ENCODE data around the gene TBX6. TPM values are rescaled to one million over a fixed set of nuclear protein-coding genes. Genes with fewer than 3 reads are reported as not detected.
"Not testable (repeated sequence)": the region's sequence is repeated elsewhere in the genome, so short reads cannot be mapped to it uniquely, and the experiment has no call there.

Gene TBX6
- total RNA-seq, 1 experiment from 2014 or later: not detected

DNA sequence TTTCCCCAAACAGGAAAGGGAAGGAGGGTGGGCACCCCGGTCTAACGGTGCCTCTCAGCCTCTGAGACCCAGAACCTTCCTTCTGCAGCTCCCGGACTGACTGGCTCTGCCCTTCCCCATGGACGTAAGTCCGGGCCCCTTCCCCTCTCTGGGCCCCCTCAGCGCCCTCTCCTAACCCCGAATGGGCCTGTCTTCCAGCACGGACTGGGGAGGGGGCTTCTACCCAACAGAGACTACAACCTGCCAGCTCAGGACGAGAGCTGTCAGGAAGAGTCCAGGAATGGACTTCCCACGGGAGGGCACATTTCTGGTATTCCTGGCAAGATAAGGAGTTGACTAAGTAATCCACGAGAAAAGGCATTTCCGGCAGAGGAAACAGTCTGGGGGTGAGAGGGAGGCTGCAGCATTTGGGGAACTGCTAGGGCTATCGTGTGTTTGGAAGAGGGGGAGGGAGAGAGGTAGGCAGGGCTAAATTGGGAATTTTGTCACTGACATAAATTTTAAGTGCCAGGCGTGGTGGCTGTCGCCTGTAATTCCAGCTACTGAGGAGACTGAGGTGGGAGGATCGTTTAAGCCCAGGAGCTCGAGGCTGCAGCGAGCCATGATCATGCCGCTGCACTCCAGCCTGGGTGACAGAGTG lies 38.2 kb downstream of the TBX6 start:
- no peak for DNase-seq (ENCODE audit: low spot score)
- in situ Hi-C loops (cut with HindIII; ENCODE audit: low sequenced_read_pairs): no loop called here

DNA sequence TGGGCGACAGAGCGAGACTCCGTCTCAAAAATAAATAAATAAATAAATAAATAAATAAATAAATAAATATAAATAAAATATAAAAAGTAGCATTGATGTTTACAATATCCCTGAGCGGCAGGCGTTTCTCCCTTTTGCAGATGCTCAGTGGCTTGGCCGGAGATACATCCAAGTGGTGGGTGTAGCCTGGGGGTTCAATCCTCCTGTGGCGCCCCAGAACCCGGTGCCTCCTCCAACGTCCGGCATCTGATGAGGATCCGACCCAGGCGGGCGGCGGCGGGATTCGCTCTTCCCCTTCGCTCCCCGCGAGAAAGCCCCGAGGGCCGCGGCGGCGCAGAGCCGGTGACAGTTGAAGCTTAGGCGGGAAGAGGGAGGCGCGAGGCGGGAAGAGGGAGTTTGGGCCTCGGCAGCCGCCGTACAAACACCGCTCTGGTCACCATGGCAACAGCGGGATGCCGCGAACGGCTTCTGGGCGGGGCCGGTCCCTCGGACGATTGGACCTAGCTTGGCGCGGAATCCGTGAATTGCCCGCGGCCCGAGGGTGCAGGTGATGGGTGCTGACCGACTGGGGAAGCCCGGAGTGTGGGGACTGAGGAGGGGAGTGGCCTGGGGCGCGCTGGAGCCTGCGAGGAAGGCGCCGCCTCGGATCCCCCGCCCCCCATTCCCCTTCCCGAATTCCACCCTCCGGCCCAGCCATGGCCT lies 38.9 kb downstream of the TBX6 start:
- peak; percentile 82 for DNase-seq (ENCODE audit: low spot score)
- in situ Hi-C loops (cut with HindIII; ENCODE audit: low sequenced_read_pairs): no loop called here

DNA sequence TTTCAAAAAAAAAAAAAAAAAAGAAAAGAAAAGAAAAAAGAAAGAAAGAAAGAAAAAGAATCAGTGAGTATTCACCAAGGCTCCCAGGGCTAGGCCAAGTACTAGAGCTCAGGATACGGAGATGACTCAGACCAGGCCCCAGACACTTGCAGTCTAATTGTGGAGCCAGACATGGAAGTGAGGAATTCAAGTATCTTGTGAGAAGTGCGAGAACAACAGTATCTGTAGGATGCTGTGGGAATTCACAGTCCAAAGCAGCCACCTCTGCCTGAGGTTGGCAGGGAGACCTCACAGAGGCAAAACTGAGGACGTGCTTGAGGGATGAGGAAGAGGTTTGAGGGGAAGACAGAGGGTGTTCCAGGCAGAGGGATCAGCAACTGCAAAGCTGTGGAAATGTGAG lies 40.2 kb downstream of the TBX6 start:
- DNase-seq (ENCODE audit: low spot score): no peak
- in situ Hi-C loops (cut with HindIII; ENCODE audit: low sequenced_read_pairs): no loop called here

DNA sequence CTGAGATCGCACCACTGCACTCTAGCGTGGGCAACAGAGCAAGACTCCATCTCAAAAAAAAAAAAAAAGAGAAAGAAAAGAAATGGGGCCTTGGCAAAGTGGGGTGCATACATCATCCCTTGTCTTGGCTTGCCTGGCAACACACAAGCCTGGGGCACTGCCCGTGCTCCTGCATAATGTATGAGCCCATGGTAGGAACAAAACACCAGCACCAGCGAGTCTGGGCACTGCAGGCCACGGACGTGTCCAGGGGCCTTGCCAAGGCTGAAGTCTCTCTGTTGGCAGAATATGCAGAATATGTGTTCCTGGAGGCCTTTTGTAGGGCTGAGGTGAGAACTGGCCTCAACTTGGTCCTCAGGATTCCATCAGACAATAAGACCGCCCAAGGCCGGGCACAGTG lies 41.9 kb downstream of the TBX6 start:
- peak; percentile 40 for DNase-seq (ENCODE audit: low spot score)
- in situ Hi-C loops (cut with HindIII; ENCODE audit: low sequenced_read_pairs): no loop called here

DNA sequence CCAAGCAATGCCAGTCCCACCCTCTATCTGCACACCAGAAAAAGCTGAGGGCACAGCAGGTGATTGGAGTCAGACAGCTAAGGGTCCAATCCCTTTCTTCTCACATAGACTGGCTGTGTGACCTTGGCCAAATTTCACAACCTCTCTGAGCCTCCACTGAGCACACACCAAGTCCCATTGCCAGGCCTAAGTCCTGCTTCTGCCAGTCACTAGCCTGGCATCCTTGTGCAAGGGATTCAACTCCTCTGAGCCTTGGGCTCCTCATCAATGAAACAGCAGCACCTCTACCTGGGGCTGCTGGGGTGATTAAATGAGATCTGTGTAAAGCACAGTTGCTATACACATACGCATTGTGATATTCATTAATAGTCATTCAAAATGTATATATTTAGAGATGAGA lies 45.1 kb downstream of the TBX6 start:
- in situ Hi-C loops (cut with HindIII; ENCODE audit: low sequenced_read_pairs): no loop called here
- DNase-seq (ENCODE audit: low spot score): no peak

DNA sequence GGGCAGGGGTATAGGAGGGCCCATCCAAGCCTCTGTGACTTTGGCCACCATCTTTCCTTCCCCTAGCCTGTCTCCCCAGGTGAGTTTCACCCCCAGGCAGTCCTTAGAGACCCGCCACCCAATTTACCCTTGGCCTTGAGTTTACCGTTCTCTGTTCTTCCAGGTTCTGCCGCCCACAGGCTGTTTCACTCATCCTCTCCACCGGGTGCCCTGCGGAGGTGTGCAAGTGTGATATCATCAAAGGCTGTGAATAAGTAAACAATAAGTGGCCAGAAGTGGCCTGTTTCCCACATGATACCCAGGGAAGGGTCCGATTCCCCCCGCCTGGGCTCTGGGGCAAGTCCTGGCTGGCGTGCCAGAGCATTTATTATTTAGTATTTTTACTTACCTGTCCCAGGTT lies 45.5 kb downstream of the TBX6 start:
- in situ Hi-C loops (cut with HindIII; ENCODE audit: low sequenced_read_pairs): no loop called here
- DNase-seq (ENCODE audit: low spot score): no peak

DNA sequence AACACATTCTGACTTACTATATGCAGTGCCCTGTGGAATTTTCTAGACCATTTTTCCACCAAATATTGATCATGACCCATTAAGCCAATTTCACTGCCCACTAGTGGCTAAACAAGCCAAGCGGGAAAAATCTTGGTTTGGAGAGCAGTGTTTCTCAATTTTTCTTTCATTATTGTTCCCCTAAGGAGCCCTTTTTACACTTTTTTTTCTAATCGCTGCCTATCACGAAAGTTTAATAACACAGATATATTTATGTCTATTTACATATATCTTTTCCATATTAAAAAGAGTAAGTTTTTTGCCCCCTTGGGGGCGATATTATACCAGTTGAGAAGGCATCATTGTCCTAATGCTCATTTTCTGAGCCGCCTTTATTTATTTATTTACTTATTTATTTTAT lies 49.9 kb downstream of the TBX6 start:
- in situ Hi-C loops (cut with HindIII; ENCODE audit: low sequenced_read_pairs): no loop called here
- peak; percentile 30 for DNase-seq (ENCODE audit: low spot score)

DNA sequence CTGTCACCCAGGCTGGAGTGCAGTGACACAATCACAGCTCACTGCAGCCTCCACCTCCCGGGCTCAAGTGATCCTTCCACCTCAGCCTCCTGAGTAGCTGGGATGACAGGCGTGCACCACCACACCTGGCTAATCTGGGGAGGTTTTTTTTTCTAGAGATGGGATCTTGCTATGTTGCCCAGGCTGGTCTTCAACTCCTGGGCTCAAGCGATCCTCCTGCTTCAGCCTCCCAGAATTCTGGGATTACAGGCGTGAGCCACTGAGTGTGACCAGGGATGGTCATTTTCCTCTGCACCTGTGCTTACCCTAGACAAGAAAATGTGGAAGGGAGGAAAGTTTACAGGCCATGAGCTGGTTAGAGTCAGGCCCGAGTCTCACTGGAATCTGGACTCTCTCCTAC lies 51.0 kb downstream of the TBX6 start:
- DNase-seq (ENCODE audit: low spot score); in situ Hi-C loops (cut with HindIII; ENCODE audit: low sequenced_read_pairs): not testable (repeated sequence)

DNA sequence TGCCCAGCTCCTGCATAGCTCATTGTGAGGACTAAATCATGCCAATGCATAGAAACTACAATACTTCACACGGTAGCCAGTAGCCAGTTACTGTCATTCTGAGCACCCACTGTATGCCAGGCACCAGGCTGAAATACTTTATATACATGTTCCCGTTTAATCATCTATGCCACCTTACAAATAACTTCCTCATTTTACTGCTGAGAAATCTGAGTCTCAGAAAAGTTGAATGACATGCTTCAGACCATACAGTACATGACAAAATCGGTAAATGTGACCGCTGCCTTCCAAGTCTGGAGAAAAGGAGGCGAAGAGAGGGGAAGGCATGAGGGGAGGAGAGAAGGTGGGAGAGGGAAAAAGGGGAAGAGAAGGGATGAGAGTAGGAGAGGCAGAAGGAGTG lies 51.5 kb downstream of the TBX6 start:
- in situ Hi-C loops (cut with HindIII; ENCODE audit: low sequenced_read_pairs): no loop called here
- DNase-seq (ENCODE audit: low spot score): no peak

Other genes with a start within 250 kb of the TBX6 start
- 47.7 and 56.2 TPM in 2 replicates for gene CDIPT, start 228.7 kb downstream of the TBX6 start, total RNA-seq (2014; rRNA removed; shearing (Covaris generic))
- 43.5 and 50.4 TPM in 2 replicates for gene SEZ6L2, start 192.4 kb downstream of the TBX6 start, total RNA-seq (2014; rRNA removed; shearing (Covaris generic))
- gene ASPHD1, start 191.4 kb downstream of the TBX6 start, total RNA-seq (2014; rRNA removed; shearing (Covaris generic)): 25.5 and 28.5 TPM in 2 replicates
- 3.2 and 3.9 TPM in 2 replicates for gene KCTD13, start 165.7 kb downstream of the TBX6 start, total RNA-seq (2014; rRNA removed; shearing (Covaris generic))
- 78.5 and 123 TPM in 2 replicates for gene TMEM219, start 129.8 kb downstream of the TBX6 start, total RNA-seq (2014; rRNA removed; shearing (Covaris generic))
- 59.3 and 61.8 TPM in 2 replicates for gene TAOK2, start 118.1 kb downstream of the TBX6 start, total RNA-seq (2014; rRNA removed; shearing (Covaris generic))
- gene HIRIP3, start 96.3 kb downstream of the TBX6 start, total RNA-seq (2014; rRNA removed; shearing (Covaris generic)): 15.0 and 16.7 TPM in 2 replicates
- gene INO80E, start 95.7 kb downstream of the TBX6 start, total RNA-seq (2014; rRNA removed; shearing (Covaris generic)): 72.4 and 97.0 TPM in 2 replicates
- not detected in 2 replicates for gene DOC2A, start 80.9 kb downstream of the TBX6 start, total RNA-seq (2014; rRNA removed; shearing (Covaris generic))
- gene C16orf92, start 68.7 kb downstream of the TBX6 start, total RNA-seq (2014; rRNA removed; shearing (Covaris generic)): not detected in 2 replicates
- gene TLCD3B, start 60.7 kb downstream of the TBX6 start, total RNA-seq (2014; rRNA removed; shearing (Covaris generic)): 1.3 TPM in 1 of 2 replicates, not detected in the other
- gene ALDOA, start 26.2 kb downstream of the TBX6 start, total RNA-seq (2014; rRNA removed; shearing (Covaris generic)): 432 and 515 TPM in 2 replicates
- gene PPP4C, start 15.9 kb downstream of the TBX6 start, total RNA-seq (2014; rRNA removed; shearing (Covaris generic)): 225 and 232 TPM in 2 replicates
- gene YPEL3, start 4.3 kb upstream of the TBX6 start, total RNA-seq (2014; rRNA removed; shearing (Covaris generic)): not detected in 2 replicates
- gene GDPD3, start 21.6 kb upstream of the TBX6 start, total RNA-seq (2014; rRNA removed; shearing (Covaris generic)): 0.12 TPM in 1 of 2 replicates, not detected in the other
- 34.6 and 37.0 TPM in 2 replicates for gene MAPK3, start 31.3 kb upstream of the TBX6 start, total RNA-seq (2014; rRNA removed; shearing (Covaris generic))
- gene CORO1A, start 91.7 kb upstream of the TBX6 start, total RNA-seq (2014; rRNA removed; shearing (Covaris generic)): 35.9 and 41.8 TPM in 2 replicates
- gene BOLA2B, start 101.7 kb upstream of the TBX6 start, total RNA-seq (2014; rRNA removed; shearing (Covaris generic)): 39.0 and 103 TPM in 2 replicates
- gene SLX1A, start 102.0 kb upstream of the TBX6 start, total RNA-seq (2014; rRNA removed; shearing (Covaris generic)): 57.9 and 108 TPM in 2 replicates
- gene SULT1A3, start 107.3 kb upstream of the TBX6 start, total RNA-seq (2014; rRNA removed; shearing (Covaris generic)): 0.75 and 7.5 TPM in 2 replicates
- 0.68 TPM in 1 of 2 replicates, not detected in the other for gene NPIPB13, start 156.6 kb upstream of the TBX6 start, total RNA-seq (2014; rRNA removed; shearing (Covaris generic))